Embryonic facial prominence (tissue), 1 donor: ENCODE measurements around the gene BRAT1.
"Not testable (repeated sequence)": the region's sequence is repeated elsewhere in the genome, so short reads cannot be mapped to it uniquely, and the experiment has no call there.

Experiments
- DNase-seq: peaks from one replicate; pipeline ENCODE4 v3.0.0-alpha.2; 2016; ENCODE audit errors: extremely low spot score

The BRAT1 gene

DNA sequence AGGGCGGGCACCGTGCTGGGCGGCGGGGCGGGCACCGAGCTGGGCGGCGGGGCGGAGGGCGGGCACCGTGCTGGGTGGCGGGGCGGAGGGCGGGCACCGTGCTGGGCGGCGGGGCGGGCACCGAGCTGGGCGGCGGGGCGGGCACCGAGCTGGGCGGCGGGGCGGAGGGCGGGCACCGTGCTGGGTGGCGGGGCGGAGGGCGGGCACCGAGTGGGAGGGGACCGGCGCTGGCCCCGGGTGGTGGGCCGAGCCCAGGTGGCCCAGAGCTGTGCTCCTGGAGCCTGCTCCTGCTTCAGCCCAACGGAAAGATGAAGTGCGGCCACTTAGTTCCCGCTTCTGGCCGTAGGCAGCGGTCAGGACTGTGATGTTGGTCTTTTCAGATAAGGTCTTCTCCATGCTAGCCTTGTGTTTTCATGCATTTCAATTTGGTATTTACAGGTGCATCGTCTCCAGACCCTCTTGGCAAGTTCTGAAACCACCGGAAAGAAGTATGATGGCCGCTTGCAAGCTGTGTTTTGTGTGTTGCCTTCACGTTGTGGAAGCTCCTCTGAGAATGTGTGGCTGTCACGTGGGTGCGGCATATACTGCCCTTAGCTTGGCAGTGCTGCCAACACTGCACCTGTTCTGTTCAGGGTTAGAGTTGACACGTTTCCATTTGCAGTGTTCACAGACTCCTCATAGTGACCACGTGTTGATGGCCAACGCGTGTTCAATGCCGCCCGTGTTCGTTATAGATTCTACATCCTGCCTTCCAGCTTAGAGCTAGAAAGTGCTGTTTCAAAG, 28.7 kb upstream of the BRAT1 start:
- DNase-seq: no peak

DNA sequence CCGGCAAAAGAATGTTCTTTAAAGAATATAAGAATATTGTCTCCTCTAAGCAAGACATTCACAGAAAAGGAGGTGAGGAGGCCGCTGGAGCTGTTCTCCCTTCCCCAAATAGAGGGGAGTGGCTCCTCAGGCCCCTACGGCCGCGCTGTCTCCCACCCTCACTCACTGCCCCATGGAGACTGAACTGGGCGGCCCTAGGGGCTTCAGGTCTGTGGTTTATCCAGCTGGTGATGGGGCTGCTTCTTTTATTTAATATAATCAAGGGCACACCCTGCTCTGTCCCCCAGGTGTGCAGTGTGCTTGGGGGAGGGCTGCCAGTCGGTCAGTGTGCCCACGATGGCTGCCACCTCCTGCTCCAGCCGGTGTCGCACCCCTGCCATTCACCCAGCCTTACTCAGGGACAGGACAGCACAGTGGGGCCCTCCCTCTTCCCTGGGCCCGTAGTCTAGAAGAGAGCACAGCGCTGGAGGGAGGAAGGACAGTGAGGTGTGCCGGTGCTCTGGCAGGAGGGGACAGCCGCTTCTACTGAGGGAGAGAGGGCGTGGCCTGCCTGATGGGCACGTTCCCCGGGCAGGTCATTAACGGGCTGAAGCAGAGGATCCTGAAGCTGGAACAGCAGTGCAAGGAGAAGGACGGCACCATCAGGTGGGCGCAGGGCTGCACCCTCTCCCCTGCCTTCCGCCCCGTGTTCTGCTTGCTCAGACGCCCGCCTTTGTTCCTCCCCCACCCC, 26.8 kb upstream of the BRAT1 start:
- no peak for DNase-seq

DNA sequence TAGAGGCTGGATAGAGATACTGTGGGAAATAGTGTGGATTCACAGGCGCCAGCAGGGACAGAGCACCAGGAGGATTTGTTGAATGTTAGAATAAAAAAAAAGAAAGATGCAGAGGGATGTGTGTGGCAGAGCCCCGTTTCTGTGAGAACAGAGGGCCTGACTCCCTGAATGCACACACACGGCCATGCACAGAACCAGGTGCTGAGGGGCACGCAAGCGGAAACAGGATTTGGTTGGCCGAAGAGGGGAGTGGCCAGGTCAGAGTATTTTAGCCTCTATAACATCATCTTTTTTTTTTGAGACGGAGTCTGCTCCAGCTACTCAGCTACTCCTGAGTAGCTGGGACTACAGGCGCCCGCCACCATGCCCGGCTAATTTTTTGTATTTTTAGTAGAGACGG, 25.3 kb upstream of the BRAT1 start:
- DNase-seq: no peak

DNA sequence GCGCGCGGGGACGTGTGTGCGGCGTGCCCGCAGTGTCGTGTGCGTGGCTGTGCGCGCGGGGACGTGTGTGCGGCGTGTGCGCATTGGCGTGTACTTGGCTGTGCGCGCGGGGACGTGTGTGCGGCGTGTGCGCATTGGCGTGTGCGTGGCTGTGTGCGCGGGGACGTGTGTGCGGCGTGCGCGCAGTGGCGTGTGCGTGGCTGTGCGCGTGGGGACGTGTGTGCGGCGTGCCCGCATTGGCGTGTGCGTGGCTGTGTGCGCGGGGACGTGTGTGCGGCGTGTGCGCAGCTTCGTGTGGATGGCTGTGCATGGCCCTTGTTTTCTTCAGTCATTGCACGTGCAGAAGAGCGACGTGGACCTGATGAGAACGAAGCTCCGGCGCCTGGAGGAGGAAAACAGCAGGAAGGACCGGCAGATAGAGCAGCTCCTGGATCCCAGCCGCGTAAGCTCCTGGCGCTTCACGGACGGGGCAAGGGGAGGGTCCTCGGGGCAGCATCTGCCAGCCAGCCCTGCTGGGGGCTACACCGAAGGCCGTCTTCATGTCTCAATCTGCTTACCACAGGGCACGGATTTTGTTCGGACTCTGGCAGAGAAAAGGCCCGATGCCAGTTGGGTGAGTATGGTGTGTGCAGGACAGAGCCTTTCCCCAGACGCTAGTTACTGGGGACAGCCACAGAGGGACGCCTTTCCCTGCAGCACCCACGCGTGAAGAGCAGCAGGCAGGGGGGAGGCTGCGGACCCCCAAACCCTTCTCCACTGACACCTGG, 22.8 kb upstream of the BRAT1 start:
- DNase-seq: no peak

DNA sequence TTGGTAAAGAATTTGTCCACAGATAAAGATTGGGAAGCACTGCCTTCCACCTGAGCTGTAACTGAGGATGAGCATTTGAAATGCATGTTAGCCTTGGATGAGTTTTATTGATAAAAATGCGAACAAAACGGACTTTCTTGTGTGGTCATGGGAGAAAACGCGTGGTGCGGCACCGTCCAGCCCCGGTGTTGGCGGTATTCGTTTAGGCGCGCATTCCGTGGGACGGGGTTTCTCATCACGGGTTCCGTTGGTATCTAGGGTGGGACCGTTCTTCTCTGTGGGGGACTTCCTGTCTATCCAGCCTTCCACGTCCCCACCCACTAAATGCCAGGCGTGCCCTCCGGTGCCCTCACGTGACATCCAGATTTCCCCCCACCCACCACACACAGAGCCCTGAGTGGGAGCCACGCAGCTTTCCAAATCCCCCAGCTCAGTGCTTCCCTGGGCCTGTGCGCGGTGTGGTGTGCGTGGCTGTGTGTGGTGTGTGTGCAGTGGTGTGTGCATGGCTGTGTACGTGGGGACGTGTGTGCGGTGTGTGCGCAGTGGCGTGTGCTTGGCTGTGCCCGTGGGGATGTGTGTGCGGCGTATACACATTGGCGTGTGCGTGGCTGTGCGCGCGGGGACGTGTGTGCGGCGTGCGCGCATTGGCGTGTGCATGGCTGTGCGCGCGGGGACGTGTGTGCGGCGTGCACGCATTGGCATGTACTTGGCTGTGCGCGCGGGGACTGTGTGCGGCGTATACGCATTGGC, 21.6 kb upstream of the BRAT1 start:
- DNase-seq: no peak

DNA sequence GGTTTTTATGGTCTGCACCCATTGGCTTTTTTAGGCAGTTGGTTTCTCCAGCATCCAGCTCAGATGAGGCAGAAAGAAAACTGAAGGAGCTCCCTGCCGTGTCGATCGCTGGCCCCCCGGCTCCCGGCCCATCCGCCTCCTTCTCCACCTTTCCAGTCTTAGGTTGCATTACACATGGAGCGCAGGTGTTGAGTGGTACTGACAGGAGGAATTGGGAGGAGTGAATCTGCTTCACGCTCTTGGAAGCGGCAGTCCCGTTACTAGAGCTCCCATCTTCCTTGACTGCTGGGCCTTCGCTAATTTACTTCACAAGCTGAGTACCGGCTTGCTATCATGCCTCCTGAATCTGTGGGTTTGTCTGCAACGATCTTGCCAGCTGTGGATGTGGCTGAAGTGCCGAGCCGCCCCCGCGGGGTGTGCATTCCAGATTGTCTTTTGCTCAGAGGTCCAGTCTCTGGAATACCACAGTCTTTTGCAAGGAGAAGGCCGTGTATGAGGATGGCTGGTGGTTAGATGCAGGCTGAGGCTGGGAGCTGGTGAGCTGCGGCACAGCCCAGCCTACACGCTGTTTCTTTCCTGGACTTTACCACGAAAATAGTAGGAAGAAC, 20.5 kb upstream of the BRAT1 start:
- no peak for DNase-seq

DNA sequence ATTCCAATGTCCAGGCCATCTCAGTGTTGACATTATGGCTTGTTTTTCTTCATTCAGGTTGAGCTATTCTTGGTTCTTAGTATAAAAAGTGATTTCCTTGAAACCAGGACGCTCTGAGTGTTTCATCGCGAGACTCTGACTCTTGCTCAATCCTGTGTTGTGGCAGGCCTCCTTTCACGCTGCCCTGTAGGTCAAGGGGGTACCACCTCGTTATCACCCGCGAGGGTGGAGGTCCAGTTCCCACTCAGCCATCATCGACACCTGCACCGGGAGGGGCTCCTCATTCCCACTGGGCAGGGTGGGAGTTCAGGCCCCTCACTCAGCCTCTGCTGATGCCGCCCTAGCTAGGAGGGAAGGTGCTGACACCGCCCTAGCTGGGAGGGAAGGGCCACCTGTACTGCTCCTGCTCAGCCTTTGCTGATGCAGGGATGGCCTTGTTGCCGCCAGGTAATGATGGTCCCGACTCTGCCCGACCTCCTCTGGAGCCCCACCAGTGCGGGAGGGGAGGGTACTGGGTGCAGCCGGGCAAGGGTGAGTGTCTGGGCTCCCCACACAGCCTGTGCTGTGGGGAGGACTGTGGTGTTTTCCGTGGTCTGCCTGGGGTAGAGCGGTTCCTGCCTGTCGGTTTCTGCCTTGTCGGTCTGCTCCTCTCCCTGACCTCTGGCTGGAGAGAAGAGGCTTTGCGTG, 19.9 kb upstream of the BRAT1 start:
- no peak for DNase-seq

DNA sequence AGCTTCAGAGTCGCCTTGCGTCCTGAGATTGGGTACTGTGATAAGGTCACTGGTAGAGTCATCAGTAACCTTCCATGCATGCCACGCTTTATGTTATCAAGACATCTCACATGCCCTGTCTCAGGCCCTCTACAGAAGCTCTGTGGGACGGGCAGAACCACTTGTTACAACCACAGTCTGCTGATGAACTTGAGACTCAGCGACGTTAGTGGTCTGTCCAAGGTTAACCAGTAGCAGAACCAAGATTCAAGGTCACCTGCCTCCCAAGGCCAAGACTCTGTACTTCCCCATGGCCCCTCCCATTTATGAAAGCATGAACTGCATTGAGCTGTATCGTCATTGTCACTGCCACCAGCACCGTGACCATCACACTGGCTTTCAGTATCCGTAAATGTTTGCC, 18.4 kb upstream of the BRAT1 start:
- no peak for DNase-seq

DNA sequence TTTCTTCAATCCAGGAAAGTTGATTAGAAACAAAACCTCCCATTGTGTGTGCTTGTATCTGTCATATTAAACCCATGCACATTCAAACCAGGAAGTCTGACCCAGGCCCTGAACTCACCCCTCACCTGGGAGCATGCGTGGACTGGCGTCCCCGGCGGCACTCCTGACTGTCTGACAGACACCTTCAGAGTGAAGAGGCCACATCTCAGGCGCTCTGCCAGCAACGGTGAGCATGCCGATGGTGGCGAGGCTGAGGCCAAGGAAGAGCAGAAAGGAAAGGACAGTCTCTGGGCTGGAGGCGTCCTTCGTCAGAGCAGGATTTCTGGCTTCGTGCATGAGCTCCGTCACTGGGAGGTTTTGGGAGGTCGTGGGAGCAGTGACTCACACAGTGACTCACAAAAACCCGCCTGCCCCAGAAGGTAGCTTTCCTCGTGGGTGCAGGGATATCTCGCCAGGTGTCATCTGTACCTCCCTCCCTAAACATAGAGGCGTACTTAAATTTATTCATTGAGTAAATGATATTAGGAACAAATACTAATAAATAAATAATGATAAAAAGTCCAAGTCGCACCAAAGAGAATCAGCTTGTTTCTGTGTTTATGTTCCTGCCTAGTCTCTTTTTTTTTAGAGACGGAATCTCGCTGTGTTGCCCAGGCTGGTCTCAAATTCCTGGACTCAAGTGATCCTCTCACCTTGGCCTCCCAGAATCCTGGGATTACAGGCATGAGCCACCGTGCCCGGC, 16.9 kb upstream of the BRAT1 start:
- DNase-seq: no peak

DNA sequence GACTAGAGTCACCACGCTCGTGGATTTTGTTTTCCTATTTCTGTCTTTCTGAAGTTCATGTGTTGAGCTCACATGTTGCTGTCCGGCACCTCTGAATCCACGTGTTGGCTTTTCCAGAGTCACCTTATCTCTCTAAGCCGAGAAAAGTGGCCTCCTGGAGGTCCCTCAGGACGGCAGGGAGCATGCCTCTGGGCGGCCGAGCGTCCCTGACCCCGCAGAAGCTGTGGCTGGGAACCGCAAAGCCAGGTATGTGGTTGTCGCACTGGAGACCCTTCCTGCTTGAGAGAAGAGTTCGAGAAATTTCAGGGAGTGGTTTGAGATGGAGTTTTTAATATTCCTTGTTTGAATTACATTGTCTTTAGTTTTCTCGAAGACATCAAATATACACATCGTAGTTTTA, 16.1 kb upstream of the BRAT1 start:
- no peak for DNase-seq

DNA sequence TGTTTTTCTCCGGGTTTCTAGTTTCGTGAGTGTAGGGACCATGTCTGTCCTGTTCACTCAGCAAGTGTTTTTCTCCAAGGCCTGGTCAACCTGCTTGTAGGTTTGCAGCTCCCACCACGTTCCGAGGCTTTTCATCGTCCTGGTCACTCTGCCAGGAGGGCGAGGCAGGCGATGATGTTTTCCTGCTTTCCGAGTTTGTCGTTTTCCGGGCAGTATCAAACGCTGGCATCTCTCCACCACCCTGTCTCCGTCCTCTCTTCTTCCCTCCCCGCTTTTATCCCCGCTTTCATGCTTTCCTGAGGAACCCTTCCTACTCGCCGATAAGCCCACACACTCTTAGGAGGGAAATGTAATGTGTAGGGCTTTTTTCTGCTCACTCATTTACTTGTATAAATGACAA, 14.7 kb upstream of the BRAT1 start:
- DNase-seq: no peak

DNA sequence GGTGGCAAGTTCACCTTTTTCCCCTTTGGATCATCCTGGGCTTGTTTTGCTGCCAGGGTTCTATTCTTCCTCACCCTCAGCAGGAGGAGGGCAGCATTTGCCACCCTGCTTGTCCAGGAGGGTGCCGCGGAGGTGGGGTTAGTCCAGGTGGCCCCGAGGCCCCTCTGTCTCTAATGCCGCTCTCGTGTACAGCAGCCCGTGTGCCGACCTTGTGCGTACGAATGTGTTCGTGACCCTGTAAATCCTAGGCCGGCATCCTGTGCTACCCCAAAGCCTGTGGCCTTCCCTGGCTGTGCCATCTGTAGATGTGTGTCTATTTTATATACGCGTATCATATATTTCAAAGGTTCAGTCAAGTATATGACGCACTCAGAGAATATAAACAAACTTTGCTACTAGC, 14.1 kb upstream of the BRAT1 start:
- no peak for DNase-seq

DNA sequence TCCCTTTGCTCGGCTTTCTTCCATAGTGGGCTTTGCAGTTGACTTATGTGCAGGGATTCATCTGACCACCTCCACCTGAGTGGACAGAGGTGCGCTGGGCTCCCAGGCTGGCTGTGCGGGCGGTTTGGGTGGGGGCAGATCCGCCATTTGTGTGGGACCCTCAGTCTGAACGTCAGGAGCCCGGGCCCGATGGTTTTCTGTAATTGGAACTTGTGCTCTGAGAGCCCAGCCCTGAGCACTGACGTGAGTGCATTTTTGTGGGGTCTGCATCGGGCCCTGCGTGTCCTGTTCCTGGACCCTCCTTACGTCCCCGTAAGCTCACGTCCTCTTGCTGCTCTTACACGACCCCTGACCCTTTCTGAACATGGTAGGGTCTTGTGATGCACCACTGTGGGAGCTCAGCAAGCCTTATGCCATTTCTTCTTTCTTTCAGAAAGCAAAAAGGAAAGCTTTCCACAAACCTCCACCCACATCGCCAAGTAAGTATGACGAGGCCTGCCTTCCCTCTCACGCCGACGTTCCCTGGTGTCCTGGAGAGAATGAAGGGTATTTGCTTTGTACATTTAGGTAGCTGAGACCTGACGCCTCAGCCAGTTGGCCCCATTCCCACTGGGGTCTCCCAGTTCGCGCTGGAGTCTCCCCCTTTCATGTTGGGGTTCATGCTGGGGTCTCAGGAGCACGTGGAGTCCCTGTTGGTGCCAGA, 13.3 kb upstream of the BRAT1 start:
- no peak for DNase-seq

DNA sequence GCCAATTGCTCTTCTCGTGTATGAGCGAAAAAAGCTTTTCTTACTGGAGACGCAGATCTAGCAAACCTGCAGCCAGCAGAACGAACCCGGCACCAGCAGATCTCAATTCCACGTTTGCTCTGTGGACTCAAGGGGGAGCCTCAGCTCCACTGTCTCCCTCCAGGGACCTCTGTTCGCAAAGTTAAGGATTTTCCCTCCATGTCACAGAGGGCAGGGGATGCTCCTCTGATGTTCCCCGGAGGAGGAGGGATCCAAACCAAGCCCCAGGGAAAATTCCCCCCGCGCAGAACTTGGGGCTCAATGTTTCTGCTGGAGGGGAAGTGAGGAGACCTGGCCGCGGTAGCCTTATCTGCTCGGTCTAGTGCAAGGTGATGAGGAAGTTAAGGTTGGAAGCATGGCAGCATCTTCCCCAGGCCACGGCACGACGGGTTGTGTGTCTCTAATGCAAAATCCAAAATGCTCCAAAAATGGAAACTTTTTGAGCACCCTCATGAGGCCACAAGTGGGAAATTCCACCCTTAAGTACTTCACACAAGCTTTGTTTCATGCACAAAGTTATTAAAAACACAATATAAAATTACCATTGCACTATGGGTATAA, 12.5 kb upstream of the BRAT1 start:
- no peak for DNase-seq

DNA sequence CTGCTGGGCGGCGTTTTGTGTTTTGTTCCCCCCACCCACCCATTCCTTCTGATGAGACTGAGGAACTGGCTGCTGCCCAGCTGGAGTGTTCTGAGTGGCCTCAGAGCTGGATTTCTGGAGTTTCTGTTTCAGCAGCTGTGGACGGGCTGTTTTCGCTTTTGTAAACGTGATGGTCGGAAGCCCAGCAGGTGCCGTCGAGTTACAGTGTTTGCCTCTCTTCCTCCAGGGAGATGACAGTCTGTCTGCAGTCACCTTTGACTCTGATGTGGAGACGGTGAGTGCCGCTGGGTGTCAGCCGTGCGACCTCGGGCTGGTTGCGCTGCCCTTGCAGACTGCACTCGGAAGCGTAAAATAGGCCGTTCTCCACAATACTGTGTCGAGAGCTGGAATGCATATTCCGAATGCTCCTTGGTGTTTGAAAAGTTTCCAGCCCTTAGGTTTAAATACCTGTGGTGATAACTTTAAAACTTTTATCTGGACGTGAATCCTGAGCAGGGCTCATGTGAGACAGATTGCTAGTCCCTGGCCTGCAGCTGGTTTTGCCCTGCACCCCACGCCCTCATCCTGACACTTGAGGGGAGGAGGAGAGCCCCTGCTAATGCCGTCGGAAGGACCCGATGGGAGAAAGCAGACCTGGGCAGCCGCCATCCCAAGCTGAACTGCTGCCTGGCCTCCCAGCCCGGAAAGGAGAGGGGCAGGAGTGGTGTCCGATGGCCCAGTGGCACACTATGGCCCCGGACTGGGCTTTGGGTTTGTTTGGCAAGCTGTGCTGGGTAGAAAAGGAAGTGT, 11.8 kb upstream of the BRAT1 start:
- DNase-seq: no peak

DNA sequence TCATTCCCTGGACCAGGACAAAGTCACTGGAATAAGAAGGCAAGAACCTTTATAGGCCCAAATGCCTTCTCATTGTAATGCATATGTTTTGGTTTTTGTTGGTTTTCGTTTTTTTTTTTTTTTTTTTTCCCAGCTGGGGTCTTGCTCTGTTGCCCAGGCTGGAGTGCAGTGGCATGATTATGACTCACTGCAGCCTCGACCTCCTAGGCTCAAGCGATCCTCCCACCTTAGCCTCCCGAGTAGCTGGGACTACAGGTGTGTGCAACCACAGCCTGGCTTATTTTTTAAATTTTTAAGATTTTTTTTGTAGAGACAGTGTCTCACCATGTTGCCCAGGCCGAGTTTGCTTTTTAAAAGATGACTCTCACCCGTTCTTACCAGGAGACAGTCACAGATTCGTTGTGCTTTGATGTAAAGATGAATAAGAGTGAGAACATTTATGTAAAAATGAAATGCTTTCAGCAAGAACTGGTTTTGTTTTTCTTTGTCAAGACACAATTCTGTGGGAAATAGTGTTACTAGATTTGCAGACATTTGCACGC, 11.1 kb upstream of the BRAT1 start:
- DNase-seq: no peak

DNA sequence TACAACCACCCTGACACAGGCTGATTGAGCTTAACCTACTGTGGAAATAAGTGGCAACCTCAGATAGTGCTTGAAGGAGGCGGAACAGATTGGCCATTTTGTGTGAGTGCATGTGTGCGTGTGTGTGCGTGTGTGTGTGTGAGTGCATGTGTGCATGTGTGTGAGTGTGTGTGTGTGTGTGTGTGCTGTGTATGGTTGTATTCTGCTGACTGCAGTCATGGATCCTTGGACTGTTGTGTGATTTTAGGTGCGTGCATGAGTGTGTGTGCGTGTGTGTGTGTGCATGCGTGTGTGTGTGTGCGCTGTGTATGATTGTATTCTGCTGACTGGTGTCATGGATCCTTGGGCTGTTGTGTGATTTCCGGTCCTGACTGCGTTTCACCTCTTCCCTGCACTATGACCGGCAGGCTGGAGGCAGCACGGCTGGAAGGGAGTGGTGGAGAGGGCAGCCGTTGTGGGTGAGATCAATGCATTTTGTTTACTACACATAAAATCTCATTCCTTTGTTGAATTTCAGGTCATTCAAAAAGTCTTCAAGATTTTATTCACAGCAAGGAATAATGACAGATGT, 9.7 kb upstream of the BRAT1 start:
- DNase-seq: no peak

DNA sequence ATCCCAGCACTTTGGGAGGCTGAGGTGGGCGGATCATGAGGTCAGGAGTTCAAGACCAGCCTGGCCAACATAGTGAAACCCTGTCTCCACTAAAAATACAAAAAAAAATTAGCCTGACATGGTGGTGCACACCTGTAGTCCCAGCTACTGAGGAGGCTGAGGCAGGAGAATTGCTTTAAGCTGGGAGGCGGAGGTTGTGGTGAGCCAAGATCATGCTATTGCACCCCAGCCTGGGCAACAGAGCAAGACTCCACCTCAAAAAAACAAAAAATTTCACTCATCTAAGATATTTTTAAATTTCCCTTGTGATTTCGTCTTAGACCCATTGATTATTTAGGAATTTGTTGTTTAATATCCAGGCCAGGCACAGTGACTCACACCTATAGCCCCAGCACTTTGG, 8.6 kb upstream of the BRAT1 start:
- DNase-seq: not testable (repeated sequence)
